Activated CD4-positive, alpha-beta T cell treated with anti-CD3 and anti-CD28 coated beads, Interleukin-2, amount 10 ng/mL, durations not matched to agents 7 days and 5 days (primary cell): Measurements from ENCODE around the gene ITSN1. TPM values are rescaled to one million over a fixed set of nuclear protein-coding genes. Genes with fewer than 3 reads are reported as not detected.
"Not testable (repeated sequence)": the region's sequence is repeated elsewhere in the genome, so short reads cannot be mapped to it uniquely, and the experiment has no call there.

ENCODE experiments used
- CTCF ChIA-PET: fragments of 350-600 bp; sonication (Branson Sonifier 250); formaldehyde crosslinking; loops from one replicate; lab custom pipeline; 2021; ENCODE audit warnings: antibody characterized with exemption; lab: Charles Lee
- POLR2A ChIA-PET: fragments of 350-600 bp; sonication (Branson Sonifier 250); formaldehyde crosslinking; loops from one replicate; lab custom pipeline; 2021; ENCODE audit warnings: antibody characterized with exemption; lab: Charles Lee
- DNase-seq: peaks from one replicate; pipeline ENCODE4 v3.0.0-alpha.2; 2020
- H3K27ac Mint-ChIP-seq: one replicate; pipeline ENCODE4 v1.8.0; 2021; ENCODE audit warnings: mild to moderate bottlenecking, moderate library complexity, mixed read lengths
- H3K27me3 Mint-ChIP-seq: one replicate; pipeline ENCODE4 v1.8.0; 2021; ENCODE audit warnings: mixed read lengths
- H3K36me3 Mint-ChIP-seq: one replicate; pipeline ENCODE4 v1.8.0; 2021; ENCODE audit warnings: low read depth, mixed read lengths
- H3K4me1 Mint-ChIP-seq: one replicate; pipeline ENCODE4 v1.8.0; 2021; ENCODE audit warnings: mixed read lengths
- H3K4me3 Mint-ChIP-seq: one replicate; pipeline ENCODE4 v1.8.0; 2021; ENCODE audit warnings: mild to moderate bottlenecking, moderate library complexity, mixed read lengths
- H3K9me3 Mint-ChIP-seq: one replicate; pipeline ENCODE4 v1.8.0; 2021; ENCODE audit warnings: mixed read lengths
- total RNA-seq, 2 experiments: library from RNA; stranded (reverse); gene quantifications; one replicate each; pipeline ENCODE4 v1.2.3, GENCODE V29; 2021

The ITSN1 gene
- total RNA-seq, 2 experiments from 2014 or later: 3.0 to 3.3 TPM

DNA sequence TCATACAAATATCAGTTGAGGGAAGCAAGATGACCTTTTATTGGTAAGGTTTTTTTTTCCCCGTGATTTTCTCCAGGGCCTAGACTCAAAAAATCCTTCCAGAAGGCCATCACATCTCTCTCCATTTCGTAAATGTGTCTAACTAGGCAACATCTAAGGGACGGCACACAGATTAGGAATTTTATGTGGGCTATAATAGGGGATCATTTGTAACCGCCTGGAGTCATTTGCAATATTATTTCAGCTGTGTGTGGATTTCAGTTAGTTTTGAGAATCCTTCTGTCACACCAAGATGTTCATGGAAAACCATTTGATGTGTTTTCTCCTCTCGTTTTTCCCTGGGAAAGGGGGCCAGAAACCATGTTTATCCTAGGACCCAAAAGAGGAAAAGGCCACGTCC lies 210.2 kb downstream of the ITSN1 start:
- no peaks in the 10 kb centered on the region for H3K9me3 Mint-ChIP-seq
- H3K36me3 Mint-ChIP-seq: no peaks in the 10 kb centered on the region
- H3K27me3 Mint-ChIP-seq: no peaks in the 10 kb centered on the region
- no peaks in the 10 kb centered on the region for H3K4me1 Mint-ChIP-seq
- H3K27ac Mint-ChIP-seq: no peak overlapping the region
- DNase-seq: no peak
- ChIA-PET POLR2A (no interaction called here), CTCF (no interaction called here)
- H3K4me3 Mint-ChIP-seq: no peak overlapping the region

DNA sequence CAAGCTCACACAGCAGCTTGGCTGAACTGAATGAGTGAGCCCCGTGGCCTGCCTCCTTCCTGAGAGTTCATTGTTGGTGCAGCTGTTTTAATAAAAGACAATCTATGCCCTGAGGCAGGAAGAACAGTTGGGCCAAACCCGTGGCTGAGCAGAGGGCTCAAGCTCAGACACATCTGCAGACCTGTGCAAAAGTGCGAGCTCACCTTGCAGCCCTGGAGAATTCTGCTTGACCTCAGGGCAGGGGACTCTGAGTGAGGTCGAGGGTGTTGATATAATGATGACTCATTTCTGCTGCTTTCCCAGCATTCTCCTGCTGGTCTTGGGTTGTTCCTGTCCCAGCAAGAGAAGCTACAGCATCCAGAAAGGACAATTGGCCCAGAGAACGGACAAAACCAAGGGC lies 212.3 kb downstream of the ITSN1 start:
- H3K27ac Mint-ChIP-seq: no peak overlapping the region
- ChIA-PET POLR2A (no interaction called here), CTCF (interaction anchor here (1.1 kb wide), 1 partner anchor 53 kb away, joined by 3 read pairs; no protein-coding TSS in a partner anchor)
- no peaks in the 10 kb centered on the region for H3K9me3 Mint-ChIP-seq
- no peaks in the 10 kb centered on the region for H3K4me1 Mint-ChIP-seq
- DNase-seq: no peak
- no peaks in the 10 kb centered on the region for H3K27me3 Mint-ChIP-seq
- no peaks in the 10 kb centered on the region for H3K36me3 Mint-ChIP-seq
- H3K4me3 Mint-ChIP-seq: no peak overlapping the region

GRCh38 chr21:33855190-33855589 lies 212.9 kb downstream of the ITSN1 start:
- H3K27me3 Mint-ChIP-seq: no peaks in the 10 kb centered on the region
- H3K27ac Mint-ChIP-seq: no peak overlapping the region
- CTCF ChIA-PET: interaction anchor here (1.1 kb wide), 2 partner anchors 8 to 54 kb away, joined by 3 read pairs; no protein-coding TSS in a partner anchor
- no peak for DNase-seq
- H3K4me3 Mint-ChIP-seq: no peak overlapping the region
- H3K9me3 Mint-ChIP-seq: no peaks in the 10 kb centered on the region
- POLR2A ChIA-PET: no interaction called here
- no peaks in the 10 kb centered on the region for H3K36me3 Mint-ChIP-seq
- no peaks in the 10 kb centered on the region for H3K4me1 Mint-ChIP-seq

- POLR2A ChIA-PET: no interaction called here
- Mint-ChIP-seq H3K27ac (no peak overlapping the region), H3K4me3 (no peak overlapping the region), H3K36me3 (no peaks in the 10 kb centered on the region), H3K27me3 (no peaks in the 10 kb centered on the region), H3K4me1 (no peaks in the 10 kb centered on the region), H3K9me3 (no peaks in the 10 kb centered on the region)
- DNase-seq: no peak
- CTCF ChIA-PET: no interaction called here
These were observed 214.7 kb downstream of the ITSN1 start for GRCh38 chr21:33856893-33857527.

DNA sequence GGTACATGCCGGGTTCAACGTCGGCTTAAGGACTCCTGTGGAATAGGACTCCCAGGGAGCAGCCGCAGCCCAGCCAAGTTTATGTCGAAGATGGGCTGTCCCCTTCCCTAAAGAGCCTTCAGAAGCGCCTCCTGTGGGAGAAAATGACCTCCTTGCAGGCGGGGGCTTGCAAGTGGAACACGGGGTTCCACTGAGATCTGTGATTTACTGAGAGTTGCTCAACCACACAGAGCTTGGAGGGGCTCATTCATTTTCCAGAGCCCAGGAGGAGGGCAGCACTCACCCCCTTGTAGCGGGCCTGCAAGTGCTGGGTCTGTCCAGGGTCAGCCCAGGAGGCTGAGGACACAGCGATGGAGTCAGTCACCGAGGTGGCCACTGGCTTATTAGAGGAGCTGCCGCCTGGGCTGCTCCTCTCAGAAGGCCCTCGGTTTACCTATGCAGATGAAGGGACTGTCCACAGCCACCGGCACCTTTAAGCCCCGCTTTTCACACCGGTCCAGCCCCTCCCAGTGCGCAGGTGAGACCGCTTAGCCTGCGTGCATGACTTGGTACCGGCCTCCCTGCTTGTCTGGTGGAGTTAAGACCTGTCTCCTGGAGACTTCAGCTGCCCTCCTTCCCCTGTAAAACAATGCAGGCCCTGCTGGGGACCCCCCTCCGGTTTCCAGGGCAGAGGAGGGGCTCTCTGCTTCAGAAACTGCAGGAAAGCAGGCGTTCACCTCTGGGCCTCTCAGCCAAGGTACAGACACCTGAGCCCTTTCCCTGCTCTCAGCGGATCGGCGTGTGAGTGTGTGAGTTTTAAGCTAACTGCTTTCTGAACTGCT lies 215.8 kb downstream of the ITSN1 start:
- Mint-ChIP-seq H3K27me3 (no peaks in the 10 kb centered on the region), H3K4me3 (no peak overlapping the region), H3K36me3 (no peaks in the 10 kb centered on the region), H3K4me1 (no peaks in the 10 kb centered on the region), H3K27ac (no peak overlapping the region), H3K9me3 (no peaks in the 10 kb centered on the region)
- ChIA-PET POLR2A (no interaction called here), CTCF (no interaction called here)
- DNase-seq: no peak

GRCh38 chr21:33858667-33859372 lies 216.5 kb downstream of the ITSN1 start:
- ChIA-PET CTCF (no interaction called here), POLR2A (no interaction called here)
- H3K4me3 Mint-ChIP-seq: no peak overlapping the region
- H3K9me3 Mint-ChIP-seq: no peaks in the 10 kb centered on the region
- no peaks in the 10 kb centered on the region for H3K27me3 Mint-ChIP-seq
- H3K27ac Mint-ChIP-seq: no peak overlapping the region
- no peaks in the 10 kb centered on the region for H3K4me1 Mint-ChIP-seq
- no peak for DNase-seq
- H3K36me3 Mint-ChIP-seq: no peaks in the 10 kb centered on the region

DNA sequence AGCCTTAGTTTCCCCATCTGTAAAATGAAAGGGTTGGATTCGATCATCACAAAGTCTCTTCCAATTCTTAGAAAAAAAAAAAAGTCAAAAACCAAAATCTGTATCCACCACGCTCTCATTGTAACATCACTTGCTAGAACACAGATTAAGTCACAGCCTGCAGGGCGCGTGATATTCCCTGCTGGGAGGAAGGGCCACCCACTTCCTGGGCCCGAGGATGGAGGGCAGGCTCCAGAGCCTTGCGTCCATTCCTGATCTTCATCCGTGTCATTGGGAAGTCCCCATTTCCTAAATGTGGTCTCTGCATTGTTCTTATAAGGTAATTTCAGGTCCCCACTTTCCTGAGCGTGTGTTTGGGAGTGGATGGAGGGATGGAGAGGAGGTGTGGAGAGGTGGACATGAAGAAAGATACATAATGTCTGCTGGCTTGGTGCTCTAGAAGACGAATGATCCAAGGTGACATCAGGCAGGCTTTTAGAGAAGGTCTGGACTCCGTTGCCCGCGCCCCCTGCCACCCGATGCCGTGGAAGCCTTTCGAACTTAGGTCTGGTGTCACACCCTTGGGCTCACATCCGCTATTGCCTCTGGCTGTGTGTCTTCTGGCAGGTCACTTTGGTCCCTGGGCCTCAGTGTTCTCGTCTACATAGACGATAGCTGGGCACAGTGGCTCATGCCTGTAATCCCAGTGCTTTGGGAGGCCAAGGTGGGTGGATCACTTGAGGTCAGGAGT lies 217.2 kb downstream of the ITSN1 start:
- DNase-seq: no peak
- Mint-ChIP-seq H3K4me1 (no peaks in the 10 kb centered on the region), H3K9me3 (no peaks in the 10 kb centered on the region), H3K4me3 (no peak overlapping the region), H3K27ac (no peak overlapping the region), H3K36me3 (no peaks in the 10 kb centered on the region), H3K27me3 (no peaks in the 10 kb centered on the region)
- ChIA-PET CTCF (no interaction called here), POLR2A (no interaction called here)

- Mint-ChIP-seq H3K4me1 (no peaks in the 10 kb centered on the region), H3K4me3 (no peak overlapping the region), H3K27ac (no peak overlapping the region), H3K9me3 (no peaks in the 10 kb centered on the region), H3K27me3 (no peaks in the 10 kb centered on the region), H3K36me3 (no peaks in the 10 kb centered on the region)
- ChIA-PET POLR2A (no interaction called here), CTCF (interaction anchor here (0.6 kb wide), 1 partner anchor 9 kb away, joined by 5 read pairs; no protein-coding TSS in a partner anchor)
- DNase-seq: no peak
These were observed 218.1 kb downstream of the ITSN1 start for GRCh38 chr21:33860332-33860879.

GRCh38 chr21:33861125-33861524 lies 218.8 kb downstream of the ITSN1 start:
- H3K36me3 Mint-ChIP-seq: no peaks in the 10 kb centered on the region
- H3K27ac Mint-ChIP-seq: no peak overlapping the region
- POLR2A ChIA-PET: no interaction called here
- H3K27me3 Mint-ChIP-seq: no peaks in the 10 kb centered on the region
- no peak overlapping the region for H3K4me3 Mint-ChIP-seq
- CTCF ChIA-PET: no interaction called here
- H3K9me3 Mint-ChIP-seq: no peaks in the 10 kb centered on the region
- H3K4me1 Mint-ChIP-seq: no peaks in the 10 kb centered on the region
- no peak for DNase-seq

DNA sequence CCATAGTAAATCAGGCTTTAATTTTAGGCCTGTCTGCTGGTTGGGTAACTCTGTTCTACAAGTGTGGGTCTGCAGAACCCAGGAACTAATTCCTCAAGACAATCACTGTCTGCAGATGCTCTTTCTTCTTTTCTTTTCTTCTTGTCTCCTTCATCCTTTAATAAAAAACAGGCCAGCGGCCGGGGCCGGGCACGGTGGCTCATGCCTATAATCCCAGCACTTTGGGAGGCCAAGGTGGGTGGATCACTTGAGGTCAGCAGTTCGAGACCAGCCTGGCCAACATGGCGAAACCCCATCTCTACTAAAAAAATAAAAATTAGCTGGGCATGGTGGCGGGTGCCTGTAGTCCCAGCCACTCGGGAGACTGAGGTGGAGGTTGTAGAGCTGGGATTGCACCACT lies 220.9 kb downstream of the ITSN1 start:
- POLR2A ChIA-PET, H3K27me3 Mint-ChIP-seq, H3K27ac Mint-ChIP-seq, H3K4me1 Mint-ChIP-seq, DNase-seq, H3K36me3 Mint-ChIP-seq, H3K9me3 Mint-ChIP-seq, H3K4me3 Mint-ChIP-seq, CTCF ChIA-PET: not testable (repeated sequence)

DNA sequence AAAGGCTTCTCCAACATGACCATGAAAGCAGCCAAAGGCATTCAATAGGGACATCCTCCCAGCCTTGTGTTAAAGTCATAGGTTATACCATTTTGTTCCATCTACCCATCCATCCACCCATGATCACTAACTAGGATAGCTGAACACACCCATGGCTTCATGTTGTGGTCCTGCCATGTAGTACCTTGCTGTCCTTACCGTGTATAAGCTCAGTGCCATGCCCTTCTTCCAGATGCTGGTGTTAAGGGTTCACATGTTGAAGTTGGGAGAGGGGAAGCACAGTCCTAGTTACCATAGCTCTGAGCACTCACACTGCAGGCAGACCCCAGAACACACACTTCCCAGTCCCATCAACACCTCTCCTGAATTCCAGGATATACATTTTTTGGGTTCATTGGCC lies 221.8 kb downstream of the ITSN1 start:
- ChIA-PET POLR2A (no interaction called here), CTCF (no interaction called here)
- H3K4me1 Mint-ChIP-seq: peaks cover 4% of the 10 kb centered on the region
- H3K36me3 Mint-ChIP-seq: no peaks in the 10 kb centered on the region
- H3K27me3 Mint-ChIP-seq: no peaks in the 10 kb centered on the region
- H3K9me3 Mint-ChIP-seq: no peaks in the 10 kb centered on the region
- H3K27ac Mint-ChIP-seq: no peak overlapping the region
- DNase-seq: no peak
- H3K4me3 Mint-ChIP-seq: no peak overlapping the region

GRCh38 chr21:33865176-33865575 lies 222.9 kb downstream of the ITSN1 start:
- ChIA-PET CTCF (no interaction called here), POLR2A (no interaction called here)
- no peak overlapping the region for H3K27ac Mint-ChIP-seq
- H3K9me3 Mint-ChIP-seq: no peaks in the 10 kb centered on the region
- no peaks in the 10 kb centered on the region for H3K36me3 Mint-ChIP-seq
- no peak overlapping the region for H3K4me3 Mint-ChIP-seq
- DNase-seq: no peak
- no peaks in the 10 kb centered on the region for H3K27me3 Mint-ChIP-seq
- peaks cover 4% of the 10 kb centered on the region for H3K4me1 Mint-ChIP-seq
